ENCODE measurements around the gene L2HGDH.

GRCh38 chr14:50198499-50198898 lies 113.5 kb downstream of the L2HGDH start:
- no peak for TF ChIP-seq EZH2 (IDR thresholded peaks at IDR 0.05; ENCODE audit: borderline replicate concordance, low read length)
- TF ChIP-seq CTCF (IDR thresholded peaks at IDR 0.05; ENCODE audit: low read length), result no peak

Measured in OCI-LY1 (cell line).